Gastrocnemius medialis (tissue), 4 donors: Measurements from ENCODE around the gene SRPK2. TPM values are rescaled to one million over a fixed set of nuclear protein-coding genes. Genes with fewer than 3 reads are reported as not detected.
"Not testable (repeated sequence)": the region's sequence is repeated elsewhere in the genome, so short reads cannot be mapped to it uniquely, and the experiment has no call there.

Experiments used
- ATAC-seq, 2 donors: fragments of 150-250 bp; one replicate each; pipeline ENCODE4 v1.9.1; 2016
- DNase-seq, 2 donors: peaks; one replicate each; pipeline ENCODE4 v3.0.0-alpha.2; 2019
- H3K27ac ChIP-seq, 4 donors: fragments of 200-600 bp; sonication (generic); 1 replicate in 1 of 4; 2 replicates in 3 of 4; pipeline ENCODE4 v1.5.1; 2016 to 2018; ENCODE audit warnings: mild to moderate bottlenecking in 2 of 4, moderate library complexity in 1 of 4
- H3K27me3 ChIP-seq, 3 donors: fragments of 200-600 bp; sonication (generic) in 2 of 3; 1 replicate in 1 of 3; 2 replicates in 2 of 3; pipeline versions ENCODE4 v1.5.1 to v1.6.0; 2016 to 2019; ENCODE audit warnings: mild to moderate bottlenecking in 1 of 3, moderate library complexity in 1 of 3
- H3K36me3 ChIP-seq, 2 donors: fragments of 200-600 bp; sonication (generic) in 1 of 2; one replicate each; pipeline ENCODE4 v1.5.1; 2017 to 2018
- H3K4me1 ChIP-seq, 2 donors: fragments of 200-600 bp; sonication (generic) in 1 of 2; one replicate each; pipeline ENCODE4 v1.5.1; 2016 to 2017; ENCODE audit warnings: mild to moderate bottlenecking in 2 of 2
- H3K4me3 ChIP-seq, 4 donors: fragments of 200-600 bp; sonication (generic) in 3 of 4; 1 replicate in 1 of 4; 2 replicates in 3 of 4; pipeline ENCODE4 v1.5.1; 2016 to 2019; ENCODE audit warnings: mild to moderate bottlenecking in 2 of 4
- H3K9me3 ChIP-seq, 3 donors: fragments of 200-600 bp; sonication (generic) in 2 of 3; 1 replicate in 1 of 3; 2 replicates in 2 of 3; pipeline ENCODE4 v1.5.1; 2016 to 2019
- CTCF ChIP-seq, 5 experiments: fragments of 450-650 bp in 3 of 5; fragments of 200-600 bp in 2 of 5; sonication (generic) in 2 of 5; IDR thresholded peaks in 4 of 5; conservative IDR thresholded peaks in 1 of 5; 1 replicate in 4 of 5; 2 replicates in 1 of 5; pipeline ENCODE4 v1.5.1; 2016 to 2019; ENCODE audit warnings: antibody characterized with exemption in 5 of 5, mild to moderate bottlenecking in 3 of 5, moderate library complexity in 3 of 5
- POLR2A ChIP-seq, 2 donors: fragments of 450-650 bp; IDR thresholded peaks; one replicate each; pipeline ENCODE4 v1.6.1; 2017; ENCODE audit warnings: antibody characterized with exemption in 2 of 2, mild to moderate bottlenecking in 2 of 2, moderate library complexity in 2 of 2
- in situ Hi-C, 4 donors: fragments of 200-750 bp; cut with MboI; loops; one replicate each; pipeline versions ENCODE4 v1.15.0 to v1.8.0; 2017; ENCODE audit warnings: low sequenced_read_pairs in 4 of 4
- intact Hi-C: fragments of 100-400 bp; cut with DNase I; formaldehyde crosslinking; loops from one replicate; pipeline ENCODE4 v1.15.1; 2023; ENCODE audit warnings: low total_unique reads
- total RNA-seq, 4 donors: library from RNA; depleted of rRNA; stranded (reverse); fragments of >200 nt; gene quantifications; one replicate each; pipeline versions ENCODE4 v1.1.0 to v1.2.3, GENCODE V29; 2016

Gene SRPK2
- total RNA-seq, 4 donors from 2014 or later, result 18.1 to 49.0 (median 21.3) TPM

DNA sequence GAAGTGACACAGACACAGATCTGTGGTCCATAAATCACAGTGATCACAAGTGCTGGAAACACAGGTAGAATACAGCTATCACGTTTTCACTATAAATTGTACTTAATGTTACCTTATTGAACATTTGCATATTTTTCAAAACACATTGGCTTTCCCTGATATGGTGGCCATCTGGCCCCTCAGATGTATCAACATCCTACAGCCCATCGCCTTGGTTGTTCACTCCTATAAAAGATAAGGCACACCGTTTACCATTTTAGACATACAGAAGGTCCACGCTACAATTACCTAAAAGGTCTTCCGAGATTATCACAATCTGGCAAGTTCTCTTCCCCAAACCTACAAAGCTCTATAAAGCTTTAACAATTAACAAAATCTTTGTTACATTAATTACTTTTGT is 91.4 kb downstream of the SRPK2 start:
- in situ Hi-C loops (no loop called here), intact Hi-C loops (loop anchor here (5.0 kb wide), 1 partner anchor 60 kb away; no protein-coding TSS in a partner anchor)
- no peaks in the 10 kb centered on the region for H3K36me3 ChIP-seq
- no peak overlapping the region for H3K27ac ChIP-seq
- no peaks in the 10 kb centered on the region for H3K27me3 ChIP-seq
- H3K9me3 ChIP-seq, result no peaks in the 10 kb centered on the region
- ATAC-seq (no peak), DNase-seq (no peak)
- H3K4me1 ChIP-seq, result peaks cover 14 to 18% of the 10 kb centered on the region in 2 donors
- H3K4me3 ChIP-seq, result no peak overlapping the region
- TF ChIP-seq POLR2A (IDR thresholded peaks at IDR 0.05) (no peak), CTCF (IDR thresholded peaks at IDR 0.05 in 4 of 5, conservative IDR thresholded peaks at IDR 0.05 in 1 of 5) (no peak)

DNA sequence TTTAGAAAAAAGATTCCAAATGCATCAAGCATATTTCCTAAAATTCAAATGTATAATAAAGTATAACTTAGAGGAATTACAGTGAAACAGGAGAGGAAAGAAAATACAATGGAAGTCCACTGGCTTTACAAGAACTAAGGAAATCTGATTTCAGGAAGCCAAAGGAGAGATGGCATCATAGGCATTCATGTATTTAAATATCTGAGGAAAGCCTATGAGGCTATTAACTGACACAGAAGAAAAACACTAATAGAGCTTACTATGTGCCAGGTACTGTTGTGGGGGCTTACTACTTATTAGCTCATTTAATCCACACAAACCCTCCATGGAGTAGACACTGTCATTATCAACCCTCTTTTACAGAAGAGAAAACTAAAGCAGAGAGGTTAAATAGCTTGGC is 92.2 kb downstream of the SRPK2 start:
- H3K4me3 ChIP-seq, result no peak overlapping the region
- ATAC-seq, result no peak
- no peaks in the 10 kb centered on the region for H3K9me3 ChIP-seq
- no peak for DNase-seq
- no peaks in the 10 kb centered on the region for H3K27me3 ChIP-seq
- peaks cover 14 to 18% of the 10 kb centered on the region in 2 donors for H3K4me1 ChIP-seq
- no peaks in the 10 kb centered on the region for H3K36me3 ChIP-seq
- in situ Hi-C loops, result no loop called here
- TF ChIP-seq CTCF (IDR thresholded peaks at IDR 0.05 in 4 of 5, conservative IDR thresholded peaks at IDR 0.05 in 1 of 5) (no peak), POLR2A (IDR thresholded peaks at IDR 0.05) (no peak)
- intact Hi-C loops, result loop anchor here (5.0 kb wide), 1 partner anchor 59 kb away; no protein-coding TSS in a partner anchor
- peak overlapping the region in 2 of 4 donors; percentile 0 to 10 for H3K27ac ChIP-seq

GRCh38 chr7:105295596-105296352 is 92.9 kb downstream of the SRPK2 start:
- Histone ChIP-seq H3K4me1 (peaks cover 14 to 18% of the 10 kb centered on the region in 2 donors), H3K9me3 (no peaks in the 10 kb centered on the region), H3K27ac (peak overlapping the region in 2 of 4 donors; percentile 0 to 30), H3K4me3 (no peak overlapping the region), H3K36me3 (no peaks in the 10 kb centered on the region), H3K27me3 (no peaks in the 10 kb centered on the region)
- in situ Hi-C loops (no loop called here), intact Hi-C loops (loop anchor here (5.0 kb wide), 1 partner anchor 58 kb away; no protein-coding TSS in a partner anchor)
- DNase-seq (no peak), ATAC-seq (no peak)
- TF ChIP-seq POLR2A (IDR thresholded peaks at IDR 0.05) (no peak), CTCF (IDR thresholded peaks at IDR 0.05 in 4 of 5, conservative IDR thresholded peaks at IDR 0.05 in 1 of 5) (no peak)

DNA sequence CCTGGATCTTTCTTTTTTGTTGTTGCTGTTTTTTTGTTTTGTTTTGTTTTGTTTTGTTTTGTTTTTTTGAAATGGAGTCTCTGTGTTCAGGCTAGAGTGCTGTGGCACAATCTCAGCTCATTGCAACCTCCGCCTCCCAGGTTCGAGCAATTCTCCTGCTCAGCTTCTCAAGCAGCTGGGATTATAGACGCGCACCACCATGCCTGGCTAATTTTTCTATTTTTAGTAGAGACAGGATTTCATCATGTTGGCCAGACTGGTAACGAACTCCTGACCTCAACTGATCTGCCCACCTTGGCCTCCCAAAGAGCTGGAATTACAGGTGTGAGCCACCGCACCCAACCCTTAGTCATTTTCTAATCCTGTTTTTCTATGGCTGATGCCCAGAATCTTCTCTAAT is 94.2 kb downstream of the SRPK2 start:
- Histone ChIP-seq H3K4me1 (peaks cover 14 to 18% of the 10 kb centered on the region in 2 donors), H3K27ac (peak overlapping the region in 2 of 4 donors; percentile 32 to 63)
- H3K36me3 ChIP-seq, intact Hi-C loops, H3K9me3 ChIP-seq, H3K4me3 ChIP-seq, H3K27me3 ChIP-seq, in situ Hi-C loops: not testable (repeated sequence)
- ATAC-seq, result peak in 1 of 2 donors; percentile 81
- DNase-seq, result peak in 1 of 2 donors; percentile 57

- Histone ChIP-seq H3K4me1 (peaks cover 4 to 5% of the 10 kb centered on the region in 2 donors), H3K27ac (no peak overlapping the region), H3K9me3 (no peaks in the 10 kb centered on the region), H3K36me3 (no peaks in the 10 kb centered on the region), H3K4me3 (no peak overlapping the region), H3K27me3 (no peaks in the 10 kb centered on the region)
- in situ Hi-C loops, result no loop called here
- DNase-seq (no peak), ATAC-seq (no peak)
- intact Hi-C loops, result no loop called here
- TF ChIP-seq POLR2A (IDR thresholded peaks at IDR 0.05), result no peak
- no peak for TF ChIP-seq CTCF (IDR thresholded peaks at IDR 0.05 in 4 of 5, conservative IDR thresholded peaks at IDR 0.05 in 1 of 5)
Observed at GRCh38 chr7:105289704-105290103, 99.0 kb downstream of the SRPK2 start.
